HG03521 (cell line): ENCODE results near the gene TMEM183A.

Experiments
- ATAC-seq: cut with Tn5 transposase; IDR thresholded peaks from one replicate; pipeline ENCODE4 v1.9.1; 2021; ENCODE audit warnings: mild to moderate bottlenecking, moderate library complexity; ENCODE audit not compliant: unreplicated experiment

TMEM183A gene

DNA sequence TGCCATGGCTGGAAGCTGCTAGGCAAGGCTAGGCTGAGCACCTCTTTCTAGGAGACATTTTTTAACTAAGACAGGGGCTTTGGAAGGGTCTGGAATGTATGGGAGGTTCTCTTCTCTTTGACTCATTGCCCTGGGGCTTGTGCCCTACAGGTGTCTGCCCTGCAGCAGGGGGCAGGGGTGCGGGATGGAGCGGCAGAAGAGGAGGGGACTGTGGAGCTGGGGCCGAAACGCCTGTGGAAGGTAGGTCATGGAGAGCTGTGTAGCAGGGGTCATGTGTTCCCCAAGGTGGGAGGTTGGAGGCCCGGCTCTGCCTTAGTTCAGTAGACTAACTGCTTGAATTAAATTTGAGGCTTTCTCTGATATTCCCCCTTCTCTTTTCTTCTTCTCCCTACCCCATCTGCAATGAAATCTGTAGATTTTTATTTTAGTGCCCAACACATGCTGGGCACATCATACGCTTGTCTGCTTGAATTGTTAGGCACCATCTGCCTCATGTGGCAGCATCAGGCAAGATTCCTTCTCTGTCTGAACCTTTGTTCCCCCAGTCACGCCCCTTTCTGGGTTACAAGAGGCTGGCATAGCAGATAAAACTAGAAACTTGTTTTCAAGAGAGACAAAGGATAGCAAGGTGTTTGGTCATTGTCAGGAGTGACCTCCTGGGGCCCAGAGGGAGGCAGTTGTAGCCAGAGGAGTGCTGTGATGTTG lies 37.5 kb downstream of the TMEM183A start:
- no peak for ATAC-seq

DNA sequence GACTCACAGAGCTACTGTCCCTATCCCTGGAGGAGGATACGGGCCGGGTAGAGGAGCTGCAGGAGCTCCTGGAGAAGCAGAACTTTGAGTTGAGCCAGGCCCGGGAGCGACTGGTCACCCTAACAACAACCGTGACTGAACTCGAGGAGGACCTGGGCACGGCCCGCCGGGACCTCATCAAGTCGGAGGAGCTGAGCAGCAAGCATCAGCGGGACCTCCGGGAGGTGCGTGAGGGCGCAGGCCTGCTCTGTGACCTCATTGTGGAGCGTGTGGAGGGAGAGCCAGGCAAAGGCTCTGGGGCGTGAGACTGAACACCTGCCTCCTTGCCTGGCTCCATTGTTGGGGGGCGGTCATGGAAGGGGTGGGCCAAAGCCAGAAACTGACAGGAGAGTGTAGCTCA lies 38.2 kb downstream of the TMEM183A start:
- no peak for ATAC-seq

DNA sequence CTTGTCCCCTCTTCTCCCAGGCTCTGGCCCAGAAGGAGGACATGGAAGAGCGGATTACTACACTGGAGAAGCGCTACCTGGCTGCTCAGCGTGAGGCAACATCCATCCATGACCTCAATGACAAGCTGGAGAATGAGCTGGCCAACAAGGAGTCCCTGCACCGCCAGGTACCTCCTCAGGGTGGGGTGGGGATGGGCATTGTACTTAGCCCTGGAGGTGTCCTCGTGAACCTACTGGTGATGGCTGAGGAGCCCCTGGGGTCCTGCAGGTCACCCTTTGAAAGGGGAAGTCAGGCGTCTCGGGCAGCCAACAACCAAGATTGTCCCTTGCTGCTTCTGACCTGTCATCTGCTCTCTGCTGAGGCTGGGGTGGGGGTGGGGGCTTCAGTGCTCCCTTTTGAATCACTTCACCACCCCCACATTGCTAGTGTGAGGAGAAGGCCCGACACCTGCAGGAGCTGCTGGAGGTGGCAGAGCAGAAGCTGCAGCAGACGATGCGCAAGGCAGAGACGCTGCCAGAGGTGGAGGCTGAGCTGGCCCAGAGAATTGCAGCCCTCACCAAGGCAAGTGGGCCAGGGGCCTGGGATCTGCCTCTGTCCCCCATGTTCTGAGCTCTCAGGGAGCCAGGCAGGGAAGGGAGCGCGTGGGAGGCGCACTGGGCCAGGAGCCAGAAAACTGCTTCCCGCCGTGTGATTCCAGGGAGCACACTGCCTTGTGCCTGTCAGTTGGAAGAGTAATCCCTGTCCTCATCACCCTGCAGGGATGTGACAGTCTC lies 38.8 kb downstream of the TMEM183A start:
- ATAC-seq, result no peak

DNA sequence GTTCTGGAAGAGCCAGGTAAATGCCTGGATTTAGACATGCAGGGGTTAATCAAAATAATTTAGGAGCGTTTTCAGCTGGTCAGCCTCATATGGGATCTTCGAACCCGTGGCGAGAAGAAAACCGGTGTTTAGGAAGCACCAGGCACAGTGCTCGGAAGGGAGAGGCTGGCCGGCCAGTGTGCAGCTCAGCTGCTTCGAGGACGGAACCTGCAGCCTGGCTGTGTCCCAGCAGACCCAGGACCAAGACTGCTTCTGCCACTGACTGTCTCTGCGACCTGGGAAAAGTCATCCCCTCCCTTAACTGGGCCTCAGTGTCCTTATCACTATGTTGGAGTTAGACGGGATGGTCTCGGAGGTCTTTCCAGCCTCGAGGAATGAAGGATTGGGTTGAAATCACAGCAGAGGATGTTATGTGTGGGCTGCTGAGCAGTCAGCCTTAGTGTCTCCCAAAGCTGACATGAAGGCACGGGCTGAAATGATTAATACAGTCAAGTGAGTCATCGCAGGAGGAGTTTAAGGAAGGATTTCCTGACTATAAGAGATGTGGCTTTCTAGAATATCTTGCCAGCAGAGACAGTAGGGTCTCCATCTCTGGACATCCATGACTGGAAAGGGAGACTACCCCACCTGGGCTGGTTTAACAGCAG lies 39.9 kb downstream of the TMEM183A start:
- ATAC-seq, result no peak

DNA sequence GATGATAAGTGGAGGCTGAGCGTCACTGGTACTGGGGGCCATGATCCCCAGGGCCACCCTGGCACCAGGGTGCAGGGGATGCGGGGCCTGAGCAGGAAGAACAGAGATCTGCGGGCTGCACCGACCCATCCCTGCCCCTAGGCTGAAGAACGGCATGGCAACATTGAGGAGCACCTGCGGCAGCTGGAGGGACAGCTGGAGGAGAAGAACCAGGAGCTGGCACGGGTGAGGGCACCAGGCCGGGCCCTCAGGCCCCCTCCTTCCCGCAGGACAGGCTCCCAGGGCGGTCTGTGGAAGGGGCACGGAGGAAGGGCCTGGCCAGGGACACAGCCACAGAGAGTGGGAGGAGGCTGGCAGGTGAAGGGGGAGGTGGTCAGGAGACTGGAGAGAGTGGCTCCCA lies 40.9 kb downstream of the TMEM183A start:
- no peak for ATAC-seq

DNA sequence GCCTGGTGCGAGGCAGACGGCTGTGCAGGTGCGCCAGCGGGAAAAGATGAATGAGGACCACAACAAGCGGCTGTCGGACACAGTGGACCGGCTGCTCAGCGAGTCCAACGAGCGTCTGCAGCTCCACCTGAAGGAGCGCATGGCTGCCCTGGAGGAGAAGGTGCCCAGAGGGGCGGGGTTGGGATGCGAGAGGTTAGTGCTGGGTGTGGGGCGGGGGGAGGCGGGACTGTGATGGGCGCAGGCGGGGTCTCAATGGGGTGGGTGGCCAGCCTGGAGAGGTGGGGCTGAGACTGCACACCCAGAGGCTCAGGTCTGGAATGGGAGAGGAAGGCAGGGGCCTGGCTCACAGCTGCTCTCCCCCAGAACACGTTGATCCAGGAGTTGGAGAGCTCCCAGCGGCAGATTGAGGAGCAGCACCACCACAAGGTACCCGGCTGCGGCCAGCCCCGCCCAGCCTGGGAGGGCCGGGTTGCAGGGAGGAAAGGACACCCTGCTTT lies 41.4 kb downstream of the TMEM183A start:
- no peak for ATAC-seq

DNA sequence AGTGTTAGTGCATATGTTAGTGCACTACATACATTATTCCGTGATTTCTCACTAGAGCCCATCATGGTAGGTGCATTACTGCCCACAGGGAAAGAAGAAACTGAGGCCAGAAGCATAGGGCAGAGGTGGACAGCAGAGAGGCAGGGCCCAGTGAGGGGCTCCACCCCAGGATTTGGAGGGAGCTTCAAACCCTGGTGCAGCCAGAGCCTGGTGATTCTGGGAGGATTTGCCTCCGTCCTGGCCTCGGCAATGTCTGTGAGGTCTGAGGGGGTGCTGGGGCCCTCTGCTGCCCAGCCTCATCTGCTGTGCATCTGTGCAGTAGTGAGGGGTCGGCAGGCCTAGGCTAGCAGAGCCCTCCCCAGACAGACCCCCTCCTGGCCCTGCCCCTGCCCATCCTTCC lies 41.9 kb downstream of the TMEM183A start:
- no peak for ATAC-seq

DNA sequence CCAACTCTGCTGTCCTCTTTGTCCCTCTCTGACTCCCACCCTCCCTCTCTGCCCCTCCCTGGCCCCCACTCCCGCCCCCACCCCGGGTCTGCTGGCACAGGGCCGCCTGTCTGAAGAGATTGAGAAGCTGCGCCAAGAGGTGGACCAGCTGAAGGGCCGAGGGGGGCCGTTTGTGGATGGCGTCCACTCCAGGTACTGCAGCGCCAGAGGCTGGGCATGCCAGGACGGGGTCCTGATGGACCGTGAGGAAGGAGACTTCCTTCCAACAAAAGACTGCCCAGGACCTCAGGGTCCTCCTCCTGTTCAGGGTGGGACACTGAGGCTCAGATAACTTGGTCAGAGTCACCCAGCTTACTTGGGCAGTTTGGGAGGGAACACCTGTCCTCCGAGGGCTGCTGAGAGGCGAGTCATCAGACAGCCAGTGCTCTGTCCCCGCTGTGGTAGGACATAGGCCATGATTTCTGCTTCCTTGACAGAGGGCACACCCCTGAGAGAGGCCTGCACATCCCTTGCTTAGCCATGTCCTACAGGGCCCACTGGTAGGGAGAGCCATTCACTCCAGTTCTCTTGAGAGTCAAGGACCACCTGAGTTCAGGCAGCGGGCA lies 42.5 kb downstream of the TMEM183A start:
- ATAC-seq, result no peak

DNA sequence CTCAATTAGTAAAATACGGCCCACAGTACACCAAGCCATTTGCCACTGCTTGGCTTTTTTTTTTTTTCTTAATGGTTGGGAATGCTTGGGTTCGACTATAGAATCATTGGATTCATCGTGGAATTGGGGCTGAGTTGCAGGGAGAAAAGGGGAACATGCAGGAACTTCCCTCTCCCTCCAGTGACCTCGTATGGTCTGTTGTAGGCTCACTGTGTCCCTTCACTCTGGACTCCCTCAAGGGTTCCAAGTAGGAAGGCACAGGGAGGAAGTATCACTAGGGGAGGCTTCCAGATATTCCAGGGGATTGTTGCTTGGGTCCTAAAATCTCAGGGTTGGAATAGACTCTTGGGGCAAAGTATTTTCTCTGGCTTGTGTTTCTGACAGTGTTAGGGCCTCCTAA lies 43.7 kb downstream of the TMEM183A start:
- no peak for ATAC-seq

DNA sequence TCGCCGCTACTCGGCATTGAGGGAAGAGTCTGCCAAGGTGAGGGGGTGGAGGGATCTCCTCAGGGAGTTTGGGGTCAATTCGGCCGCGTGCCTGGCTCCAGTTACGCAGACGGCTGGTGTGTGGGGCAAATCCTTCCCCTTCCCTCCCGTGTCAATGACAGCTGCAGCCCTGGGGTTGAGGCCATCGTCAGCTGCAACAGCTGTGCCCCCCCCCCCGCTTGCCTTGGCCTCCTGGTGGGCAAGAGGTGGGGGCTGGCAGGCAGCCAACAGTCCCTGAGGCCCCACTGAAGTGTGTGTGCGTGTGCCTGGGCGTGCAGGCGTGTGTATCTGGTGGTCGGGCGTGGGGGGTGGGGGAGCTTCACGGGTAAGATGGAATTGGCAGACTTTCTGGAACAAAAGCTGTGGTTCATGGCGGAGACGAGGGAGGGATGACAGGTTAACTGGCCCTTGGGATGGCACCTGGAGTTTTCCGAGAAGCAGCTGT lies 44.7 kb downstream of the TMEM183A start:
- no peak for ATAC-seq

DNA sequence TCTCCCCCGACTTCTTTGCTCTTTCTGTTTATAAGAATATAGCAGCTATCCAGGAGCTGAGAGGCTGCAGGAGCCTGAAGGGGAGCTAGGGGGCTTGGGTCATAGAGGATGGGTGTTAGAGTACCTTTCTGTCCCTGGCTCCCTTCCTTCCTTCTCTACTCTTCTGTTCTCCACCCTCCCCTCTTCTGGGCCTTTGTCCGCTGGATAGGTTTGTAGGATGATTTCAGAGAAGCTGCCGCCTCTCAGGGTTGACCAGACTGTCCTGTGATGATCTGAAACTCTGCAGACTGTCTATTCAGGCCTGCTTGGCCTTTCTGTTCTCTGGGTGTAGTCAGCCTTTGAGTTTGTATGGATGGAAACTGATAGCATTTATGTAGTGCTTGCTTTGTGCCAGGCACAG lies 45.4 kb downstream of the TMEM183A start:
- no peak for ATAC-seq

DNA sequence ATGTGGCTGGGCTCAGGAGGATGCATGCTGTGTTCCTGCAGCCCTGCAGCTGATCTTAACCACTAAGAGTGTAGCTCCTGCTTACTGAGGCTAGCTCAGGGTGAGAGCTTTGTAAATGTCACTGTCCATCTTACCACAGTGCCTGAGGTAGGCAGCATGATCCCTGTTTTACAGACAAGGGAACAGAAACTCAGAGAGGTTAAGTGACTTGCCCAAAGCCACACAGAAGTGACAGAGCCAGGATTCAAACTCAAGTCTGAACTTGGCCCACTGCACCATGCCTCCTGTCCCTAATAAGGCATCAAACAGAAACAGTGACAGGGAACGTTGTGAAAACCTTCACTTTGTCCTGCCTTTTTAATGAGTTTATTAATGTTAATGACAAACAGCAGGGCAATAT lies 47.0 kb downstream of the TMEM183A start:
- no peak for ATAC-seq

DNA sequence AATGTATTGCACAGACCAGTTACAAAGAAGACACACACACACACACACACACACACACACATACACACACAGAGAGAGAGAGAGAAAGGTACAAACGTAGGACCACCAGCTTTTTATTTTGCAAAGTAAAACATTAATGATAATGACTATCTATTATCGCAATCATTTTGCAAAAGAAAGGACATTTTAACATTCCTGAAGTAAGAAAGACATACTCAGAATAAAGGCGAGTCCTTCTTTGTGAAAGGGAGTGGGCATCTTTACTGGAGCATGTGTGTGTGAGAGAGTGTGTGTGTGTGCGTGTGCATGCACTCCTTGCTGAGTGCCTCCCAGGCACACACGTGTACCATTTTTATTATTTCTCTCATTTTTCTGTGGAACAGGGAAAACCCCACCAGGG lies 47.5 kb downstream of the TMEM183A start:
- no peak for ATAC-seq

DNA sequence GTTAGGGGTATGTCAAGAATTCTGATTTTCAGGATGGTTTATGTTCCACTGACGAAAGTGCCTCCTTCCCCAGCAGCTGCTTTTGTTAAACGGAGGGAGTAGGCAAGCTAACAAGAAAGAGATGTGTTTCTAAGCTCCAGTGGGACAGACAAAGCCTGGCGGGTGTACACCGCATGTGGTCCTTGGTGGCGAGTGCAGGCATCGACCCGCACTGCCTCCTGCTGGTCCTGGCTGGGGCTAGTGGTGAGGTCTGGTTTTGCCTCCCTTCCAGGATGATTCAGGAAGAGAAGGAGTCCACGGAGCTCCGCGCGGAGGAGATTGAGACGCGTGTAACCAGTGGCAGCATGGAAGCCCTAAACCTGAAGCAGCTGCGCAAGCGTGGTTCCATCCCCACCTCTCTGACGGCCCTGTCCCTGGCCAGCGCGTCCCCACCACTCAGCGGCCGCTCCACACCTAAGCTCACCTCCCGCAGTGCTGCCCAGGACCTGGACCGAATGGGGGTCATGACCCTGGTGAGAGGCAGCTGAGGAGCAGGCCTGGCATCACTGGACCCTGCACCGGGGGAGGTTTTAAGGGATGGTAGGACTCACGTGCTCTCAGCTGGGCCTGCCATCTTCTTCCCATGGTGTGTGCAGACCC lies 48.1 kb downstream of the TMEM183A start:
- no peak for ATAC-seq

DNA sequence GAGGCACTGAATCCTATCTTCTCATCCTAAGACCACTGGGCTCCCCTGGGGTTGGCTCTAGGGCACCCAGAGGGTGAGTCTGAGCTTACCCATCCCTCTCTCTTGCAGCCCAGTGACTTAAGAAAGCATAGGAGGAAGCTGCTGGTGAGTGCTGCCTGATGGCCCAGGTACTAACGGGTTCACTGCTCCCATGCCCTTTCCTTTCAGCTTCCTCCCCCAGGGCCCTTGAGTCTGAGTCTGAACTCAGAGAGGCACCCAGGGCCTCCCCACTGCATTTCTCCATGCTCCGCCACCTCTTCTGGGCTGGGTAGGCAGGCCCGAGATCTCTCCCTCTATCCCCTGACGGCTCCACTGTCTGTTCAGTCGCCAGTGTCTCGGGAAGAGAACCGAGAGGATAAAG lies 48.8 kb downstream of the TMEM183A start:
- no peak for ATAC-seq

DNA sequence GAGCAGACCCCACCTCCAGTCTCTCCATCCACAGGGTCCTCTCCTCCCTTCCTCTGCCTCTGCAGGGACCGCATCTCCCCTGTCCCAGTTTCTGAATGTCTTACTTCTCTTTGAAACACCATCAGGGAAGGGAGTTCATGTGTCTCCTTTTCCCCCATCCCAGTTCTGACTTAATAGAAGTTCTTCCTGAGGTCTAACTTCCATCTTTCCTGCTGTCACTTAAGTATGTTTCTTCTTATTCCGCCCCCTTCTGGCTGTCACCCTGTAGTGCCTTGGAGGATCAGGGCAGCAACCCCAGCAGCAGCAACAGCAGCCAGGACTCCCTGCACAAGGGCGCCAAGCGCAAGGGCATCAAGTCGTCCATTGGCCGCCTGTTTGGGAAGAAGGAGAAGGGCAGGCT lies 49.3 kb downstream of the TMEM183A start:
- no peak for ATAC-seq

DNA sequence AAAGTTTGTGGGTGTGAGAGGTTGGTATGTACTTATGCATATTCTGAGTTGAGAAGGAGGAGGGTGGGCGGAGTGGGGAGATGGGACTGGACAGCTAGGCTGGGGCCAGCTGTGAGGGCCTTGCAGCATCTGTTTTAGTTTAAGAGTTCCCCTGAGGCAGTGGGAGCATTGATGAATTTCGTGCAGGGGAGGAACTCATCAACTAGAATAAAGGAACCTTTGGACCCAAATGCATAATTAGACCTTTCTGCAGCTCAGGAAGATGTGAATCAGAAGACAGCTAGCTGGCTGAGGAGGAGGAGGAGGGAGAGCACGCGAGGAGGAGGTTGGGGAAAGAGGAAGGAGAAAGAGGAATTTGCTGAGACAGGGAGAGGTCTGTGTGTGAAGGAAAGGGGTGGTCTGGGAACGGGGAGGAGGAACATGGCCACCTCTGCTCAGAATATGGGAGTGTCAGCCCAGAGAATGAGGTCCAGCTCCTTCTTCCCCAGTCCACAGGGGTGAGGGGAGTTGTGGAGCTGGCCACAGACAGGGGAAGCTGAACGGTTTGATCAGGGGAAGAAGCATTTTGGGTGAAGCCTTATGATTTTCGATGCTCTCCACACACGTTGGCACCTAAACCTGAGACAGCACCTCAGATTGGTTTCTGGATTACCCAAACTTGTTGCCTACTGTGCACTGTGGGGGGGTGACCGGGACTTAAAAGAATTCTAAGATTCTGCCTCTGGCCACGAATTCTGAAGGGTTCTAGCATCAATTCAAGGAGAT lies 50.9 kb downstream of the TMEM183A start:
- ATAC-seq, result no peak

DNA sequence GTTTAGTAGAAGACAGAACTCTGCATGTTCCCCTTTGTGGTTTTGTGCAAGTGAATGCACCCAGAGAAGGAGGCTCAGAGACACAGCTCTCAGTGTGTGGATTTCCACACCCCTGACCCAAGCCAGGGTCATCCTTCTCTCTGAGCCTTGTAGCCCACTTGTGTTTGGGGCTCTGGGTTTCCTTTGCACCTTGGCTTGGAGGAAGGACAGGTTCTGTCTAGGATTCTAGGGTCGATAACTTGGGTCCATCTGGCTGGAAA lies 51.4 kb downstream of the TMEM183A start:
- no peak for ATAC-seq

DNA sequence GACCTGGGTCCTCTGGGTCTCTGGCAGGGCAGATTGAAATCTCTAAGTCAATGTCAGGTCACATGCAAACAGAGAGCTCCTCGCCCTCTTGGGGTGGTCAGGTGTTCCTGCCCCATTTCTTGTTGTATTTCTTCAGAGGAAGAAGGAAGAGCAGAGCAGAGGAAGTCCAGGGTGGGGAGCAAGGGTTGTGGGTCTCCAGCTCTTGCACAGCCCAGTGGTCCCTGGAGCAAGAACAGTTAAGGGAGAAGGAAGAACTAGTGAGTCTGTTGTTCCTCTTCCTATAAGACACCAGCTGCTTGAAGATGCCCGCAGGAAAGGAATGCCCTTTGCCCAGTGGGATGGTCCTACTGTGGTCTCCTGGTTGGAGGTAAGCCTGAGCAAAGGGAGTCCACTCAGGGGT lies 52.3 kb downstream of the TMEM183A start:
- no peak for ATAC-seq

DNA sequence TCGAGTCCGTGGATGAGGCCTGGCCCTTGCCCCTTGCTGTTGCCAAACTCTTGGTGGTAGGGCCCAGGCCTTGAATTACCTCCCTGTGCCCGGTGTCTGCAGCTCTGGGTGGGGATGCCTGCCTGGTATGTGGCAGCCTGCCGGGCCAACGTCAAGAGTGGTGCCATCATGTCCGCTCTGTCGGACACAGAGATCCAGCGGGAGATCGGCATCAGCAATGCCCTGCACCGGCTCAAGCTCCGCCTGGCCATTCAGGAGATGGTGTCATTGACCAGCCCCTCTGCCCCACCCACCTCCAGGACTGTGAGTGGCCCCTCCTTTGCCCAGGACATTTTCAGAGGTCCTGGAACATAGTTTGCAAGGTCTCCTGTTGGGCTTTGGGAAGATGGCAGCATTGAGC lies 52.9 kb downstream of the TMEM183A start:
- no peak for ATAC-seq
